Osteocyte (in vitro differentiated cells): Measurements from ENCODE around the gene EIF1AX. TPM values are rescaled to one million over a fixed set of nuclear protein-coding genes. Genes with fewer than 3 reads are reported as not detected.
"Not testable (repeated sequence)": the region's sequence is repeated elsewhere in the genome, so short reads cannot be mapped to it uniquely, and the experiment has no call there.

Experiments used
- DNase-seq: peaks from one replicate; pipeline ENCODE4 v3.0.0; 2021; ENCODE audit warnings: mixed read lengths; ENCODE audit not compliant: unreplicated experiment; ENCODE audit errors: extremely low spot score
- H3K27ac Mint-ChIP-seq: one replicate; pipeline ENCODE4 v1.8.0; 2021; ENCODE audit warnings: mild to moderate bottlenecking, mixed read lengths; ENCODE audit not compliant: unreplicated experiment
- H3K27me3 Mint-ChIP-seq: one replicate; pipeline ENCODE4 v1.8.0; 2021; ENCODE audit warnings: mixed read lengths; ENCODE audit not compliant: unreplicated experiment
- H3K36me3 Mint-ChIP-seq: one replicate; pipeline ENCODE4 v1.8.0; 2021; ENCODE audit warnings: mixed read lengths; ENCODE audit not compliant: unreplicated experiment
- H3K4me1 Mint-ChIP-seq: one replicate; pipeline ENCODE4 v1.8.0; 2021; ENCODE audit warnings: mixed read lengths; ENCODE audit not compliant: unreplicated experiment
- H3K4me3 Mint-ChIP-seq: one replicate; pipeline ENCODE4 v1.8.0; 2021; ENCODE audit warnings: mild to moderate bottlenecking, moderate library complexity, mixed read lengths; ENCODE audit not compliant: unreplicated experiment
- H3K9me3 Mint-ChIP-seq: one replicate; pipeline ENCODE4 v1.8.0; 2021; ENCODE audit warnings: mixed read lengths; ENCODE audit not compliant: unreplicated experiment
- CTCF ChIP-seq: fragments of 200-600 bp; sonication (generic); IDR thresholded peaks from 2 replicates; pipeline ENCODE4 v1.5.0; 2021; ENCODE audit warnings: antibody characterized with exemption, mild to moderate bottlenecking, moderate library complexity
- total RNA-seq: library from RNA; stranded (reverse); gene quantifications from 2 replicates; pipeline ENCODE4 v1.2.1, GENCODE V29; 2021

The EIF1AX gene
- total RNA-seq, 1 donor from 2014 or later: 61.1 TPM

- Mint-ChIP-seq H3K9me3 (no peaks in the 10 kb centered on the region), H3K4me1 (no peaks in the 10 kb centered on the region), H3K27ac (no peak overlapping the region), H3K27me3 (no peaks in the 10 kb centered on the region), H3K36me3 (peaks cover 16% of the 10 kb centered on the region), H3K4me3 (no peak overlapping the region)
- no peak for TF ChIP-seq CTCF
- DNase-seq: no peak
Measured at GRCh38 chrX:20129547-20129946, 12.1 kb downstream of the EIF1AX start.

GRCh38 chrX:20128670-20129069 is 13.0 kb downstream of the EIF1AX start:
- H3K27ac Mint-ChIP-seq: peak overlapping the region; percentile 38
- H3K27me3 Mint-ChIP-seq: no peaks in the 10 kb centered on the region
- no peaks in the 10 kb centered on the region for H3K9me3 Mint-ChIP-seq
- H3K4me1 Mint-ChIP-seq: no peaks in the 10 kb centered on the region
- no peak for DNase-seq
- H3K4me3 Mint-ChIP-seq: no peak overlapping the region
- no peak for TF ChIP-seq CTCF
- H3K36me3 Mint-ChIP-seq: peaks cover 14% of the 10 kb centered on the region

- DNase-seq, H3K4me3 Mint-ChIP-seq, H3K9me3 Mint-ChIP-seq, H3K27me3 Mint-ChIP-seq, H3K36me3 Mint-ChIP-seq, H3K4me1 Mint-ChIP-seq, H3K27ac Mint-ChIP-seq: not testable (repeated sequence)
- peak; percentile 44 for TF ChIP-seq CTCF
Measured at GRCh38 chrX:20127440-20127839, 14.2 kb downstream of the EIF1AX start.

- DNase-seq, H3K4me3 Mint-ChIP-seq, H3K36me3 Mint-ChIP-seq, H3K27me3 Mint-ChIP-seq, H3K9me3 Mint-ChIP-seq, H3K27ac Mint-ChIP-seq, H3K4me1 Mint-ChIP-seq: not testable (repeated sequence)
Measured at GRCh38 chrX:20126833-20127232, 14.8 kb downstream of the EIF1AX start.

DNA sequence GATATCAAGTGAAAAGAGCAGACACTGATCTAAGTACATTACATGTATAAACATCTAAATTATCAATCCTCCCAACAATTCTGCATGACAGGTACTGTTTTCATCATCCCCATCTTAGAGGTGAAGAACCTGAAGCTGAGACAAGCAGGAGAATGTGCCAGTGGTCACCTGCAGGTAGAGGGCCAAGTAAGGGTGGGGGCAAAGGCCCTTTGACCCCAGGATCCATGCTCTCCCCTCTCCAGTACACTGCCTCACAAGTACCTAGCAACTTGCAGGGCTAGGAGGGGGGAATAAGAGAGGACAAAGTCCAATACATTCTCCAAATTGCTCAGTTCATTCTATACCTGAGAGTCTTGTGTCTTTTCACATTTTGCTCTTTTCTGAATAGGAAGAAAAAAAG is 16.7 kb downstream of the EIF1AX start:
- Mint-ChIP-seq H3K4me3 (no peak overlapping the region), H3K36me3 (peaks cover 3% of the 10 kb centered on the region), H3K9me3 (no peaks in the 10 kb centered on the region), H3K27me3 (no peaks in the 10 kb centered on the region), H3K27ac (no peak overlapping the region), H3K4me1 (no peaks in the 10 kb centered on the region)
- DNase-seq: no peak
- no peak for TF ChIP-seq CTCF
